ENCODE measurements around the gene PCDHB4.

- TF ChIP-seq CTCF (conservative IDR thresholded peaks at IDR 0.05; ENCODE audit: low read depth, low read length) (no peak), RAD21 (IDR thresholded peaks at IDR 0.05; ENCODE audit: low read length) (no peak), RFX5 (IDR thresholded peaks at IDR 0.05; ENCODE audit: low read depth, low read length) (no peak), CEBPB (IDR thresholded peaks at IDR 0.05; ENCODE audit: low read depth, low read length) (no peak)
These were observed 28.2 kb downstream of the PCDHB4 start, which contains the start of gene PCDHB6 for GRCh38 chr5:141149812-141150211.
